Fibroblast of mammary gland (primary cell): ENCODE results near the gene TBC1D2.

ENCODE experiments used
- DNase-seq: peaks from one replicate; pipeline ENCODE4 v3.0.0-alpha.2; 2010; ENCODE audit warnings: low read depth
- H3K4me3 ChIP-seq: 2 replicates; pipeline ENCODE4 v1.5.1; 2011; ENCODE audit warnings: low read depth, mild to moderate bottlenecking, low read length, moderate library complexity; ENCODE audit not compliant: control insufficient read depth
- TF ChIP-seq, protein P1 (sequence below): conservative IDR thresholded peaks from 2 replicates; pipeline ENCODE4 v1.5.1; 2011; ENCODE audit warnings: low read depth, low read length, inconsistent platforms; ENCODE audit not compliant: control insufficient read depth, insufficient read depth

Gene TBC1D2

GRCh38 chr9:98254228-98255060 lies 1.0 kb downstream of the TBC1D2 start:
- peak overlapping the region; percentile 76 for H3K4me3 ChIP-seq
- TF ChIP-seq, protein P1, sequence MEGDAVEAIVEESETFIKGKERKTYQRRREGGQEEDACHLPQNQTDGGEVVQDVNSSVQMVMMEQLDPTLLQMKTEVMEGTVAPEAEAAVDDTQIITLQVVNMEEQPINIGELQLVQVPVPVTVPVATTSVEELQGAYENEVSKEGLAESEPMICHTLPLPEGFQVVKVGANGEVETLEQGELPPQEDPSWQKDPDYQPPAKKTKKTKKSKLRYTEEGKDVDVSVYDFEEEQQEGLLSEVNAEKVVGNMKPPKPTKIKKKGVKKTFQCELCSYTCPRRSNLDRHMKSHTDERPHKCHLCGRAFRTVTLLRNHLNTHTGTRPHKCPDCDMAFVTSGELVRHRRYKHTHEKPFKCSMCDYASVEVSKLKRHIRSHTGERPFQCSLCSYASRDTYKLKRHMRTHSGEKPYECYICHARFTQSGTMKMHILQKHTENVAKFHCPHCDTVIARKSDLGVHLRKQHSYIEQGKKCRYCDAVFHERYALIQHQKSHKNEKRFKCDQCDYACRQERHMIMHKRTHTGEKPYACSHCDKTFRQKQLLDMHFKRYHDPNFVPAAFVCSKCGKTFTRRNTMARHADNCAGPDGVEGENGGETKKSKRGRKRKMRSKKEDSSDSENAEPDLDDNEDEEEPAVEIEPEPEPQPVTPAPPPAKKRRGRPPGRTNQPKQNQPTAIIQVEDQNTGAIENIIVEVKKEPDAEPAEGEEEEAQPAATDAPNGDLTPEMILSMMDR: no peak
- DNase-seq: no peak

DNA sequence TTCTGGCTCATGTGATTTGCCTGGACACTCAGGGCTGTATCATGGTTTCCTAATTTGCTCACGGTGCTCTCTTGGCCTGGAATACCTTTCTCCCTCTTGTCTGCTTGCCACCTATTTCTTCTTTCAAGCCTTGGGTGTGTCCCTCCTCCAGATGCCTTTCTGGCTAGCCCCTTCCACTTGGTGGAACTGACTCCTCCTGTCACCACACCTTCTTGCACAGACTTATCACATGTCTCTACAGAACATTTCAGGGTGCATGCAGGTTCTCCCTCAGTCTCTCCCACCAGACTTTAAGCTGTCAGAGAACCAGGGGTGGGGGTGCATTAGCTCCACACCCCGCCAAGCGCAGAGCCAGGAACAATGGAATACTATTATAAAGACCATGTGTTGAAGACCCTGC lies 1.9 kb downstream of the TBC1D2 start:
- DNase-seq: no peak
- peak overlapping the region; percentile 76 for H3K4me3 ChIP-seq
- TF ChIP-seq, protein P1: no peak

GRCh38 chr9:98251551-98251950 lies 3.9 kb downstream of the TBC1D2 start:
- H3K4me3 ChIP-seq: no peak overlapping the region
- peak; percentile 87 for DNase-seq
- TF ChIP-seq, protein P1: no peak

DNA sequence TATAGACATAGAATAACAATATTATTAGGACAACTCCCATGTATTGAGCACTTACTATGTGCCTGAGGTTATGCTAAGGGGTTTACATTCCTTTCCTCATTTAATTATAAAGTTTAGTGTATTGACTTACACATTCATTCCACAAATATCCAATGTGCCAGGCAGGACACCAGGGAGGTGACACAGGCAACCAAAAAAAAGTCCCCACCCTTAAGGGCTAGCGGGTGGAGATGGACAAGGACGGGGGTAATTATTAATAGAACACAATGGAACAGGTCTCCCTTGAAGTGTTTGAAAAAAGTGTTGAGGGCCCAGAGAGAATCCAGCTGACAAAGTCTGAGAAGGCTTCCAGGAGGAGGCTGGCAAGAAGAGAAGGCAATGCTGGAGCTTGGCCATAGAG lies 5.7 kb downstream of the TBC1D2 start:
- H3K4me3 ChIP-seq: no peak overlapping the region
- DNase-seq: no peak
- TF ChIP-seq, protein P1: no peak

- TF ChIP-seq, protein P1: no peak
- peak; percentile 99 for DNase-seq
- H3K4me3 ChIP-seq: no peak overlapping the region
Observed at GRCh38 chr9:98248737-98249474, 6.5 kb downstream of the TBC1D2 start.

DNA sequence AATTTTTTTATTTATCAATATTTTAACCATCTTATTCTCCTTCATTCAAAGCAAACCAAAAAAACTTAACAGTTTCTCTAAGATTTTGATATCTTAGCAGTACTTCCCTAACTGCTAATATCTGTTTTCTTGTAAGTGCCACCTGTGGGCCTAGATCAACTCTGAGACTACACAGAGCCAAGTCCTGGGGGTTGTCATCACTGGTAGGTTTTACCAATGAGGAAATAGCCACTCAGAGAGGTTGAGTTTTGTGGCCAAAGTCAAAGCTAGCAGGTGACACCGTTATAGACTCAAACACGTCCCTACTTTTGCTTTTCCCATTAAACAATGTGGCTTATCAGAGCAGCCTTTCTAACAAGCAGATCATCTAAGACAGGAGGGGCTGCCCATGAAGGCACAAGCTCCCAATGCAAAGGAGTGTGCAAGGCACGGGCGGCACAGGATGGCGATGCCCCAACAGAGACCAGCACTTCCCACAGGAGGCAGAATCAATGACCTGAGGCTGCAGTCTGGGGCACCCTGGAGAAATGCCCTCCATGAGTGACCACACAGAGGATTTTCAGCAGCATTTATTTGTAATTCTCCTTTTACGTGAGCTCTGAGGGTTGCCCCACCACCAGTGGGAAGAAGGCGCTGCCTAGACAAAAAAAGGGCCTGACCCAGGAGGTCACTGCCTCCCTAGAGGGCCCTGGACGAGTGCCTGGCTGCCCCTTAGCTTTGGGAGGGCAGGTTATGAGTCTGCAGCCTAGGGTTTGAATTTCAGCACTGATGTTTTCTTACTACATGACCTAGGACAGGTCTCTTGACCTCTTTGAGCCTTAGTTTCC lies 7.4 kb downstream of the TBC1D2 start:
- H3K4me3 ChIP-seq: no peak overlapping the region
- TF ChIP-seq, protein P1: no peak
- DNase-seq: peak; percentile 18
